ENCODE data around the gene VWA8.

GRCh38 chr13:41880966-41881365 is 79.9 kb downstream of the VWA8 start:
- TF ChIP-seq CHD7 (IDR thresholded peaks at IDR 0.05; ENCODE audit: insufficient replicate concordance, low read length): no peak
- no peak for TF ChIP-seq CTCF (IDR thresholded peaks at IDR 0.05; ENCODE audit: control extremely low read depth in 1 of 3, insufficient read depth in 1 of 3, low read depth in 1 of 3, low read length in 3 of 3)
- no peak for TF ChIP-seq SP2 (IDR thresholded peaks at IDR 0.05; ENCODE audit: low read length)
- no peak for TF ChIP-seq PHF8 (conservative IDR thresholded peaks at IDR 0.05; ENCODE audit: low read depth, low read length)
